Liver (tissue), 3 donors: ENCODE data around the gene KLF15.

Experiments
- ATF3 ChIP-seq: IDR thresholded peaks from 2 replicates; pipeline ENCODE4 v1.6.1; 2016; ENCODE audit warnings: antibody characterized with exemption
- CTCF ChIP-seq: fragments of 150-350 bp; IDR thresholded peaks from 2 replicates; pipeline ENCODE4 v1.5.1; 2017; ENCODE audit warnings: improper control_type of control experiment, low read depth, low read length; ENCODE audit not compliant: missing input control
- EGR1 ChIP-seq, 2 donors: IDR thresholded peaks; 2 replicates each; pipeline ENCODE4 v1.6.1; 2016 to 2018; ENCODE audit warnings: antibody characterized with exemption in 2 of 2, low read depth in 2 of 2
- FOXA1 ChIP-seq: IDR thresholded peaks from 2 replicates; pipeline ENCODE4 v1.6.1; 2016; ENCODE audit warnings: antibody characterized with exemption
- HNF4A ChIP-seq, 2 donors: conservative IDR thresholded peaks; 2 replicates each; pipeline ENCODE4 v1.6.1; 2016; ENCODE audit warnings: antibody characterized with exemption in 2 of 2, mild to moderate bottlenecking in 2 of 2
- MAX ChIP-seq: IDR thresholded peaks from 2 replicates; pipeline ENCODE4 v1.6.1; 2016; ENCODE audit warnings: antibody characterized with exemption
- NR2F2 ChIP-seq: IDR thresholded peaks from 2 replicates; pipeline ENCODE4 v1.6.1; 2016; ENCODE audit warnings: antibody characterized with exemption
- RAD21 ChIP-seq, 2 donors: IDR thresholded peaks; 2 replicates each; pipeline ENCODE4 v1.6.1; 2016; ENCODE audit warnings: antibody characterized with exemption in 2 of 2, mild to moderate bottlenecking in 2 of 2
- REST ChIP-seq: IDR thresholded peaks from 2 replicates; pipeline ENCODE4 v1.6.1; 2016; ENCODE audit warnings: antibody characterized with exemption, mild to moderate bottlenecking
- RXRA ChIP-seq, 2 donors: IDR thresholded peaks; 2 replicates each; pipeline ENCODE4 v1.6.1; 2017 to 2018; ENCODE audit warnings: antibody characterized with exemption in 2 of 2, mild to moderate bottlenecking in 1 of 2
- SP1 ChIP-seq: IDR thresholded peaks from 2 replicates; pipeline ENCODE4 v1.6.1; 2018; ENCODE audit warnings: antibody characterized with exemption, mild to moderate bottlenecking
- YY1 ChIP-seq: IDR thresholded peaks from 2 replicates; pipeline ENCODE4 v1.6.1; 2016; ENCODE audit warnings: antibody characterized with exemption, mild to moderate bottlenecking
- ZBTB33 ChIP-seq: IDR thresholded peaks from 2 replicates; pipeline ENCODE4 v1.6.1; 2016; ENCODE audit warnings: antibody characterized with exemption
- donor health status: healthy.
- donor health status: healthy.

- TF ChIP-seq YY1: no peak
- no peak for TF ChIP-seq MAX
- no peak for TF ChIP-seq REST
- no peak for TF ChIP-seq RAD21 (IDR thresholded peaks at IDR 0.05)
- no peak for TF ChIP-seq CTCF
- no peak for TF ChIP-seq ZBTB33
- TF ChIP-seq NR2F2: no peak
- TF ChIP-seq EGR1 (IDR thresholded peaks at IDR 0.05; ENCODE audit: low read depth in 2 of 2): no peak
- TF ChIP-seq HNF4A (conservative IDR thresholded peaks at IDR 0.05): no peak
- no peak for TF ChIP-seq SP1
- no peak for TF ChIP-seq FOXA1
- no peak for TF ChIP-seq ATF3
- TF ChIP-seq RXRA (IDR thresholded peaks at IDR 0.05): no peak
These were observed 12.8 kb upstream of the KLF15 start for GRCh38 chr3:126370055-126370454.
